ENCODE results near the gene BUD31. TPM values are rescaled to one million over a fixed set of nuclear protein-coding genes. Genes with fewer than 3 reads are reported as not detected.

BUD31 gene
- total RNA-seq, 6 donors from 2014 or later, result 48.8 to 85.7 (median 63.8) TPM

DNA sequence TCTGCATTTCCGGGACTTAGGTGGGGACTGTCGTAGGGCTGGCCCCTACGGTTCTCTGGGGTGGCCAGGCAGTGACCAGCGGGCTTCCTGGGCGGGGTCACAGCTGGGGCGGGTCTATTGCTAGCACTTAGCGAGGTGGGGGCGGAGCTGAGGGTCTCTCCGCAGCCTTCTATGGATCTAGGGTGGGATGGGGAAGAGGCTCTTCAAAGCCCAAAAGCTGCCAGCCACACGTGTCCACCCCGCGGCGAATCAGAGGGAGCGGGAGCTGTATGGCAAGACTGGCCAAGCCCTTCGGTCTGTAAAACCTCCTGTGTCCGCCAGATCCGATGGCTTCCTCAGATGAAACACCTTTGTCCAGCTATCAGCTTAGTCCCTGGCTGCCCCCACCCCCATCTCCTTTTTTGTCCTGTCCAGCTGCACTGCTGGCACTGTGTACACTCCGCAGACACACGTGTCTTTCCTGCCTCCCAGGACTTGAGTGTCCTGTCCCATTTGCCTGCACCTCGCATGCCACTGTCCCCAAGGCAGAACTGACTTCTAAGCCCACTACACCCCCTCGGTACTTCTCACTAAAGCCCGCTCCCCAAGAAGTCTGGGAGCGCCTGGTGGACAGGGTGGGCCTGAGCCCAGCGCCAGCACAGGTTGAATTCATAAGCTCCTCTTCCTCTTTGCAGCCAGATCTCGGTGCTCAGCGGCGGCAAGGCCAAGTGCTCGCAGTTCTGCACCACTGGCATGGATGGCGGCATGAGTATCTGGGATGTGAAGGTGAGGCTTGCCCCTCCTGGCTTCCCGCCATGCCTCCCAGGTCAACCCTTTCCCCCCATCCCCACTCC is 15.2 kb upstream of the BUD31 start:
- peaks cover 13 to 23% (median 19%) of the 10 kb centered on the region in 4 donors for H3K4me1 ChIP-seq
- H3K27me3 ChIP-seq, result no peaks in the 10 kb centered on the region
- WGBS, 2 donors, result 40 to 71% methylated on average over 13 to 25 of the region's 30 CpGs
- DNase-seq (peak in 1 of 2 donors; percentile 81), ATAC-seq (ENCODE audit: low FRiP score in 2 of 2) (peak; percentile 35 to 55)
- no peaks in the 10 kb centered on the region for H3K9me3 ChIP-seq
- peak overlapping the region; percentile 27 to 66 (median 50) for H3K27ac ChIP-seq
- H3K36me3 ChIP-seq, result peaks cover 25 to 92% (median 77%) of the 10 kb centered on the region in 4 donors
- peak overlapping the region; percentile 21 to 50 (median 46) for H3K4me3 ChIP-seq
- TF ChIP-seq EP300 (IDR thresholded peaks at IDR 0.05) (no peak), CTCF (IDR thresholded peaks at IDR 0.05) (no peak), POLR2AphosphoS5 (IDR thresholded peaks at IDR 0.05) (no peak), POLR2A (IDR thresholded peaks at IDR 0.05) (no peak)

DNA sequence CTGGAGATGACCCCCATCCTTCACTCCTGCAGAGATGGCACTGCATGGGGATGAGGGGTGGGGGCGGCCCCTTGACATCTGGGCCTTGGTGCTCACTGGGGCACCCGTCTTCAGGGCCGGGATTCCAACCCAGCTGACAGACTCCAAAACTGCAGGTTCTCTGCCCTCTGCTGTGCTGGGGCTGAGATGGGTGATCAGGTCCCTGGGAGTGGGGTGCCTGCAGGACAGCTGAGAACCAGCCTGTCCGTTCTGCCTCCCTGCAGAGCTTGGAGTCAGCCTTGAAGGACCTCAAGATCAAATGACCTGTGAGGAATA is 14.6 kb upstream of the BUD31 start:
- Histone ChIP-seq H3K9me3 (no peaks in the 10 kb centered on the region), H3K4me1 (peaks cover 13 to 29% (median 25%) of the 10 kb centered on the region in 4 donors), H3K27ac (peak overlapping the region in 1 of 4 donors; percentile 66), H3K4me3 (no peak overlapping the region), H3K36me3 (peaks cover 25 to 92% (median 77%) of the 10 kb centered on the region in 4 donors), H3K27me3 (no peaks in the 10 kb centered on the region)
- WGBS, 2 donors, result 91 to 93% methylated on average over 4 of the region's 4 CpGs
- ATAC-seq (ENCODE audit: low FRiP score in 2 of 2), result no peak
- DNase-seq, result no peak
- TF ChIP-seq POLR2AphosphoS5 (IDR thresholded peaks at IDR 0.05) (no peak), POLR2A (IDR thresholded peaks at IDR 0.05) (no peak), CTCF (IDR thresholded peaks at IDR 0.05) (no peak), EP300 (IDR thresholded peaks at IDR 0.05) (no peak)

- Histone ChIP-seq H3K4me3 (no peak overlapping the region), H3K27me3 (no peaks in the 10 kb centered on the region), H3K9me3 (no peaks in the 10 kb centered on the region), H3K27ac (no peak overlapping the region), H3K36me3 (peaks cover 15 to 92% (median 77%) of the 10 kb centered on the region in 4 donors), H3K4me1 (peaks cover 13 to 42% (median 34%) of the 10 kb centered on the region in 4 donors)
- DNase-seq, result no peak
- 91 to 94% methylated on average over 13 to 14 of the region's 14 CpGs for WGBS, 2 donors
- no peak for ATAC-seq (ENCODE audit: low FRiP score in 2 of 2)
- TF ChIP-seq POLR2A (IDR thresholded peaks at IDR 0.05) (no peak), EP300 (IDR thresholded peaks at IDR 0.05) (no peak), POLR2AphosphoS5 (IDR thresholded peaks at IDR 0.05) (no peak), CTCF (IDR thresholded peaks at IDR 0.05) (no peak)
Measured at GRCh38 chr7:99395616-99396327, 13.0 kb upstream of the BUD31 start.

GRCh38 chr7:99396418-99397296 is 12.1 kb upstream of the BUD31 start:
- Histone ChIP-seq H3K27me3 (no peaks in the 10 kb centered on the region), H3K9me3 (no peaks in the 10 kb centered on the region), H3K36me3 (peaks cover 15 to 92% (median 77%) of the 10 kb centered on the region in 4 donors), H3K27ac (no peak overlapping the region), H3K4me1 (peaks cover 13 to 42% (median 34%) of the 10 kb centered on the region in 4 donors), H3K4me3 (no peak overlapping the region)
- no peak for DNase-seq
- WGBS, 2 donors, result 80 to 83% methylated on average over 16 to 21 of the region's 21 CpGs
- no peak for ATAC-seq (ENCODE audit: low FRiP score in 2 of 2)
- no peak for TF ChIP-seq CTCF (IDR thresholded peaks at IDR 0.05)
- TF ChIP-seq POLR2A (IDR thresholded peaks at IDR 0.05), result no peak
- no peak for TF ChIP-seq POLR2AphosphoS5 (IDR thresholded peaks at IDR 0.05)
